GM19043 (cell line): ENCODE measurements around the gene HEXA.
"Not testable (repeated sequence)": the region's sequence is repeated elsewhere in the genome, so short reads cannot be mapped to it uniquely, and the experiment has no call there.

Experiments
- ATAC-seq: cut with Tn5 transposase; IDR thresholded peaks from one replicate; pipeline ENCODE4 v1.9.1; 2021; ENCODE audit warnings: low read depth; ENCODE audit not compliant: unreplicated experiment

Gene HEXA

GRCh38 chr15:72375846-72376581 is at the start of gene HEXA:
Gene HEXA, minus strand, starts transcription at chr15:72376014. Its CDS starts 42 bp downstream, at chr15:72375972.
- peak; percentile 82 for ATAC-seq

GRCh38 chr15:72423256-72423655 is 47.4 kb upstream of the HEXA start:
- no peak for ATAC-seq

GRCh38 chr15:72421484-72421883 is 45.7 kb upstream of the HEXA start:
- ATAC-seq, result no peak

GRCh38 chr15:72420576-72420975 is 44.8 kb upstream of the HEXA start:
- ATAC-seq, result no peak

- ATAC-seq, result not testable (repeated sequence)
Measured at GRCh38 chr15:72419768-72420167, 44.0 kb upstream of the HEXA start.

GRCh38 chr15:72415304-72415703 is 39.5 kb upstream of the HEXA start:
- no peak for ATAC-seq

- not testable (repeated sequence) for ATAC-seq
Measured at GRCh38 chr15:72413337-72413736, 37.5 kb upstream of the HEXA start.

GRCh38 chr15:72411544-72411943 is 35.7 kb upstream of the HEXA start:
- ATAC-seq, result no peak

- ATAC-seq, result no peak
Measured at GRCh38 chr15:72411111-72411510, 35.3 kb upstream of the HEXA start.

- ATAC-seq, result no peak
Measured at GRCh38 chr15:72406936-72407335, 31.1 kb upstream of the HEXA start.

GRCh38 chr15:72404841-72405240 is 29.0 kb upstream of the HEXA start:
- ATAC-seq, result no peak

GRCh38 chr15:72404356-72404755 is 28.5 kb upstream of the HEXA start:
- no peak for ATAC-seq

- no peak for ATAC-seq
Measured at GRCh38 chr15:72402726-72403125, 26.9 kb upstream of the HEXA start.

- no peak for ATAC-seq
Measured at GRCh38 chr15:72398648-72399047, 22.8 kb upstream of the HEXA start.

- no peak for ATAC-seq
Measured at GRCh38 chr15:72397796-72398588, 22.2 kb upstream of the HEXA start, which contains the start of gene TMEM202. Gene TMEM202, plus strand, starts transcription at chr15:72398305. Its CDS starts 22 bp downstream, at chr15:72398327.

- not testable (repeated sequence) for ATAC-seq
Measured at GRCh38 chr15:72396331-72396730, 20.5 kb upstream of the HEXA start.

- ATAC-seq, result no peak
Measured at GRCh38 chr15:72389231-72389630, 13.4 kb upstream of the HEXA start.

GRCh38 chr15:72387741-72388140 is 11.9 kb upstream of the HEXA start:
- ATAC-seq, result no peak

- ATAC-seq, result no peak
Measured at GRCh38 chr15:72382146-72382545, 6.3 kb upstream of the HEXA start.

- no peak for ATAC-seq
Measured at GRCh38 chr15:72380743-72381142, 4.9 kb upstream of the HEXA start.

GRCh38 chr15:72379856-72380430 is 4.1 kb upstream of the HEXA start:
- no peak for ATAC-seq
